AG10803 (cell line): ENCODE results near the gene SEPTIN2.
A peak's percentile ranks its signal among the peaks of the same experiment; 100 is the strongest.
"Not testable (repeated sequence)": the region's sequence is repeated elsewhere in the genome, so short reads cannot be mapped to it uniquely, and the experiment has no call there.

Experiments
- DNase-seq: peaks from one replicate; pipeline ENCODE4 v3.0.0; 2010; ENCODE audit warnings: low read depth
- H3K4me3 ChIP-seq: 2 replicates; pipeline ENCODE4 v1.5.1; 2011; ENCODE audit warnings: mild to moderate bottlenecking, low read length, control low read depth
- TF ChIP-seq, protein P1 (sequence below): conservative IDR thresholded peaks from 2 replicates; pipeline ENCODE4 v1.5.1; 2011; ENCODE audit warnings: mild to moderate bottlenecking, low read length, control low read depth, inconsistent platforms

Gene SEPTIN2

GRCh38 chr2:241375300-241375699 lies 59.6 kb downstream of the SEPTIN2 start:
- TF ChIP-seq, protein P1, sequence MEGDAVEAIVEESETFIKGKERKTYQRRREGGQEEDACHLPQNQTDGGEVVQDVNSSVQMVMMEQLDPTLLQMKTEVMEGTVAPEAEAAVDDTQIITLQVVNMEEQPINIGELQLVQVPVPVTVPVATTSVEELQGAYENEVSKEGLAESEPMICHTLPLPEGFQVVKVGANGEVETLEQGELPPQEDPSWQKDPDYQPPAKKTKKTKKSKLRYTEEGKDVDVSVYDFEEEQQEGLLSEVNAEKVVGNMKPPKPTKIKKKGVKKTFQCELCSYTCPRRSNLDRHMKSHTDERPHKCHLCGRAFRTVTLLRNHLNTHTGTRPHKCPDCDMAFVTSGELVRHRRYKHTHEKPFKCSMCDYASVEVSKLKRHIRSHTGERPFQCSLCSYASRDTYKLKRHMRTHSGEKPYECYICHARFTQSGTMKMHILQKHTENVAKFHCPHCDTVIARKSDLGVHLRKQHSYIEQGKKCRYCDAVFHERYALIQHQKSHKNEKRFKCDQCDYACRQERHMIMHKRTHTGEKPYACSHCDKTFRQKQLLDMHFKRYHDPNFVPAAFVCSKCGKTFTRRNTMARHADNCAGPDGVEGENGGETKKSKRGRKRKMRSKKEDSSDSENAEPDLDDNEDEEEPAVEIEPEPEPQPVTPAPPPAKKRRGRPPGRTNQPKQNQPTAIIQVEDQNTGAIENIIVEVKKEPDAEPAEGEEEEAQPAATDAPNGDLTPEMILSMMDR: no peak
- H3K4me3 ChIP-seq: no peak overlapping the region
- no peak for DNase-seq

GRCh38 chr2:241376808-241377207 lies 61.1 kb downstream of the SEPTIN2 start:
- TF ChIP-seq, protein P1: 0 out of 2 replicates have a peak, but pooled peaks have one; percentile 1
- peak; percentile 44 for DNase-seq
- no peak overlapping the region for H3K4me3 ChIP-seq

DNA sequence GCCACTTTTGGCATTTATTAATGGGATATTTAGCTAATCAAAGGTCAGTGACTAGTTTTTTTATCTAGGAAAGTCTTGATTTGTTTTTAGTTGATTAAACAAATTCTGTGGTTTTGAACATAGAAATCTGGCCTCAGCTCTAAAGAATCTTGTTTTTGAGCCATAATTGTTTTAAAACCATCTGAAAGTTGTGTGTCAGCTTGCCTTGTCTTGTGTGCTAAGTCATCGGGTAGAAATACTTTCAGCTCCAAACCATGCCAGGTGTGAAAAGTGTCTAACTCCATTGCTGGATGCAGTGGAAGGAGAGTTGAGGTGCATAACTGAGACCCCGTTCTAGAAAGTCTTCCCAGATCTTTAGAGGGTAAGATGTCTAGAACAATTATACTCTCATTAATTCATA lies 63.1 kb downstream of the SEPTIN2 start:
- H3K4me3 ChIP-seq: no peak overlapping the region
- DNase-seq: peak; percentile 69
- TF ChIP-seq, protein P1: no peak

GRCh38 chr2:241379481-241380480 lies 64.1 kb downstream of the SEPTIN2 start:
- peak overlapping the region; percentile 40 for H3K4me3 ChIP-seq
- TF ChIP-seq, protein P1: no peak
- peak; percentile 86 for DNase-seq

DNA sequence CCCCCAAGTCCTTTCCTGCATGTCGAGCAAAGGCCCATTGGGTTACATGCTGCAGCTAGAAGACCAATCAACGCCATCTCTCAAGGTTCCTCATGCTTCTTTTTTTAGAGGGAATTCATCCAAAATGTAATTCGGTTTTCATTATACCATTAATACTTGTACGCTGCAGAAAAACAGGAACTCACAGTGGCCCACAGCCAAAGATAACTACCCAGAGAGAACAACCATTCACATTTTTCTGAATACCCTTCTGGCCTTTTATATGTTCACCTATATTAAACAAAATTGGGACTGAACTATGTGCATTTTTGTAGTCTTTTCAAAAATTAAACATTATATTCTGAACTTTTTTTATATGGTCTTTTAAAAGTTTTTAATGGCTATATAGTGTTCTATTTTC lies 66.1 kb downstream of the SEPTIN2 start:
- TF ChIP-seq, protein P1: no peak
- DNase-seq: no peak
- H3K4me3 ChIP-seq: no peak overlapping the region

DNA sequence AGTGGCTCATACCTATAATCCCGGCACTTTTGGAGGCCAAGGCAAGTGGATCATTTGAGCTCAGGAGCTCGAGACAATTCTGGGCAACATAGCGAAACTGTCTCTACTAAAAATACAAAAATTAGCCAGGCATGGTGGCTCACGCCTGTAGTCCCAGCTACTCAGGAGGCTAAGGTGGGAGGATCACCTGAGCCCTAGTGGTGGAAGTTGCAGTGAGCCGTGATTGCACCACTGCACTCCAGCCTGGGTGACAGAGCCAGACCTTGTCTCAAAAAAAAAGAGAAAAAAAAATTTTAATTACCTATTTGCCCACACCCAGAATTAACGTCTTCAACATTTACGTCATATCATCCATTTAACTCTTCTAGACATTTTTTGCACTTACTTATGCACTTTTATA lies 69.7 kb downstream of the SEPTIN2 start:
- DNase-seq, H3K4me3 ChIP-seq: not testable (repeated sequence)

GRCh38 chr2:241386519-241386918 lies 70.8 kb downstream of the SEPTIN2 start:
- TF ChIP-seq, protein P1: no peak
- H3K4me3 ChIP-seq: no peak overlapping the region
- no peak for DNase-seq
